HepG2 (cell line): ENCODE data around the gene OR2S2. TPM values are rescaled to one million over a fixed set of nuclear protein-coding genes. Genes with fewer than 3 reads are reported as not detected.

ENCODE experiments used
- ASH2L ChIP-seq: fragments of 300-600, 200-600 bp; sonication (generic); IDR thresholded peaks from 2 replicates; pipeline ENCODE4 v1.7.0; 2017; ENCODE audit warnings: low read depth, mild to moderate bottlenecking, moderate library complexity, mixed read lengths, low read length; ENCODE audit not compliant: insufficient read length
- KMT2A ChIP-seq: sonication (generic); formaldehyde crosslinking; IDR thresholded peaks from 2 replicates; pipeline ENCODE4 v1.4.0; 2020; ENCODE audit warnings: missing genetic modification reagents
- MEIS1 ChIP-seq: sonication (generic); formaldehyde crosslinking; IDR thresholded peaks from 2 replicates; pipeline ENCODE4 v1.9.0; 2021; ENCODE audit warnings: mild to moderate bottlenecking, missing genetic modification reagents, moderate library complexity, borderline replicate concordance
- ZNF329 ChIP-seq: sonication (generic); formaldehyde crosslinking; IDR thresholded peaks from 2 replicates; pipeline ENCODE4 v1.9.0; 2021; ENCODE audit warnings: low read depth, mild to moderate bottlenecking, missing genetic modification reagents
- polyA plus RNA-seq, 8 experiments: library from polyadenylated mRNA; depleted of rRNA in 3 of 8; stranded (reverse) in 7 of 8; unstranded in 1 of 8; fragments of >200 nt; fragmentation: Illumina TruSeq in 4 of 8; extraction: Trizol in 4 of 8; gene quantifications; 2 replicates each; pipeline versions ENCODE4 v1.2.1 to v1.2.3, GENCODE V29; 2011 to 2016; ENCODE audit warnings: low read depth in 4 of 8, missing spikeins in 1 of 8, mixed read lengths in 1 of 8; ENCODE audit not compliant: insufficient read depth in 1 of 8
- total RNA-seq, 5 experiments: library from RNA; depleted of rRNA; stranded (reverse); fragments of >200 nt; fragmentation: Illumina TruSeq; extraction: Trizol; gene quantifications; 2 replicates each; pipeline ENCODE4 v1.2.3, GENCODE V29; 2016; ENCODE audit warnings: low read depth in 1 of 5
- TF ChIP-seq, protein P1 (sequence below): IDR thresholded peaks from 2 replicates; pipeline ENCODE4 v1.6.1; 2016; ENCODE audit warnings: missing compliant biosample characterization, missing genetic modification reagents, borderline replicate concordance
- TF ChIP-seq, protein P2 (sequence below): sonication (generic); formaldehyde crosslinking; IDR thresholded peaks from 2 replicates; pipeline ENCODE4 v1.4.0; 2020; ENCODE audit warnings: missing genetic modification reagents
- TF ChIP-seq, protein P3 (sequence below): sonication (generic); formaldehyde crosslinking; IDR thresholded peaks from 2 replicates; pipeline ENCODE4 v1.4.0; 2020; ENCODE audit warnings: mild to moderate bottlenecking, missing genetic modification reagents
- TF ChIP-seq, protein P4 (sequence below): sonication (generic); formaldehyde crosslinking; IDR thresholded peaks from 2 replicates; pipeline ENCODE4 v1.4.0; 2020; ENCODE audit warnings: mild to moderate bottlenecking, missing genetic modification reagents

The OR2S2 gene
- total and polyA plus RNA-seq, 2 of the 13 experiments (the other 11 are each of a cell fraction or from before 2014, with no cell fraction given) = not detected

DNA sequence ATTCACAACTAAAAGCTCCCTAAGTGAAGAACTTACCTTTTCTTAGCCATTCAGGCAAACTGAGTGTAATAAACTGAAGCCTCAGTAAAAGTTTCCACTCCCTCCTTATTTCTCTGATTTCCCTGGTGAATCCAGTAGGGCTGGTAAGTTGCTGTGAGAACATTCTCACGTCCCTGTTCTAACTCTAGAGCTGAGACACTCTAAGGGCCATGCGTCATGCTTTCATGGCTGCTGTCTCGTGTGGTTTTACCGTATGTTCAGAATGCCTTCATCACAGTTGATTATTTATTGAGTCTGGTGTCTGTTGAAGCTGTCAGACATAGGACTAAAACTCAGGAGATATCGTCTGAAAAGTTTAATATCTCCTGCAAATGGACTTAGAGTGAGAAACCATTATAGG, 1.3 kb downstream of the OR2S2 start (continued):
- TF ChIP-seq, protein P1, sequence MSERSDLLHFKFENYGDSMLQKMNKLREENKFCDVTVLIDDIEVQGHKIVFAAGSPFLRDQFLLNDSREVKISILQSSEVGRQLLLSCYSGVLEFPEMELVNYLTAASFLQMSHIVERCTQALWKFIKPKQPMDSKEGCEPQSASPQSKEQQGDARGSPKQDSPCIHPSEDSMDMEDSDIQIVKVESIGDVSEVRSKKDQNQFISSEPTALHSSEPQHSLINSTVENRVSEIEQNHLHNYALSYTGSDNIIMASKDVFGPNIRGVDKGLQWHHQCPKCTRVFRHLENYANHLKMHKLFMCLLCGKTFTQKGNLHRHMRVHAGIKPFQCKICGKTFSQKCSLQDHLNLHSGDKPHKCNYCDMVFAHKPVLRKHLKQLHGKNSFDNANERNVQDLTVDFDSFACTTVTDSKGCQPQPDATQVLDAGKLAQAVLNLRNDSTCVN = no peak
- TF ChIP-seq, protein P2, sequence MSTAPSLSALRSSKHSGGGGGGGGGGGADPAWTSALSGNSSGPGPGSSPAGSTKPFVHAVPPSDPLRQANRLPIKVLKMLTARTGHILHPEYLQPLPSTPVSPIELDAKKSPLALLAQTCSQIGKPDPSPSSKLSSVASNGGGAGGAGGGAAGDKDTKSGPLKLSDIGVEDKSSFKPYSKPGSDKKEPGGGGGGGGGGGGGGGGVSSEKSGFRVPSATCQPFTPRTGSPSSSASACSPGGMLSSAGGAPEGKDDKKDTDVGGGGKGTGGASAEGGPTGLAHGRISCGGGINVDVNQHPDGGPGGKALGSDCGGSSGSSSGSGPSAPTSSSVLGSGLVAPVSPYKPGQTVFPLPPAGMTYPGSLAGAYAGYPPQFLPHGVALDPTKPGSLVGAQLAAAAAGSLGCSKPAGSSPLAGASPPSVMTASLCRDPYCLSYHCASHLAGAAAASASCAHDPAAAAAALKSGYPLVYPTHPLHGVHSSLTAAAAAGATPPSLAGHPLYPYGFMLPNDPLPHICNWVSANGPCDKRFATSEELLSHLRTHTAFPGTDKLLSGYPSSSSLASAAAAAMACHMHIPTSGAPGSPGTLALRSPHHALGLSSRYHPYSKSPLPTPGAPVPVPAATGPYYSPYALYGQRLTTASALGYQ (CRISPR knock-in tag) = no peak
- TF ChIP-seq, protein P3, sequence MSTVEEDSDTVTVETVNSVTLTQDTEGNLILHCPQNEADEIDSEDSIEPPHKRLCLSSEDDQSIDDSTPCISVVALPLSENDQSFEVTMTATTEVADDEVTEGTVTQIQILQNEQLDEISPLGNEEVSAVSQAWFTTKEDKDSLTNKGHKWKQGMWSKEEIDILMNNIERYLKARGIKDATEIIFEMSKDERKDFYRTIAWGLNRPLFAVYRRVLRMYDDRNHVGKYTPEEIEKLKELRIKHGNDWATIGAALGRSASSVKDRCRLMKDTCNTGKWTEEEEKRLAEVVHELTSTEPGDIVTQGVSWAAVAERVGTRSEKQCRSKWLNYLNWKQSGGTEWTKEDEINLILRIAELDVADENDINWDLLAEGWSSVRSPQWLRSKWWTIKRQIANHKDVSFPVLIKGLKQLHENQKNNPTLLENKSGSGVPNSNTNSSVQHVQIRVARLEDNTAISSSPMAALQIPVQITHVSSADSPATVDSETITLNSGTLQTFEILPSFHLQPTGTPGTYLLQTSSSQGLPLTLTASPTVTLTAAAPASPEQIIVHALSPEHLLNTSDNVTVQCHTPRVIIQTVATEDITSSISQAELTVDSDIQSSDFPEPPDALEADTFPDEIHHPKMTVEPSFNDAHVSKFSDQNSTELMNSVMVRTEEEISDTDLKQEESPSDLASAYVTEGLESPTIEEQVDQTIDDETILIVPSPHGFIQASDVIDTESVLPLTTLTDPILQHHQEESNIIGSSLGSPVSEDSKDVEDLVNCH (CRISPR knock-in tag) = no peak
- no peak for TF ChIP-seq ASH2L
- no peak for TF ChIP-seq MEIS1 (CRISPR knock-in tag)
- no peak for TF ChIP-seq ZNF329
- TF ChIP-seq KMT2A = no peak
- TF ChIP-seq, protein P4, sequence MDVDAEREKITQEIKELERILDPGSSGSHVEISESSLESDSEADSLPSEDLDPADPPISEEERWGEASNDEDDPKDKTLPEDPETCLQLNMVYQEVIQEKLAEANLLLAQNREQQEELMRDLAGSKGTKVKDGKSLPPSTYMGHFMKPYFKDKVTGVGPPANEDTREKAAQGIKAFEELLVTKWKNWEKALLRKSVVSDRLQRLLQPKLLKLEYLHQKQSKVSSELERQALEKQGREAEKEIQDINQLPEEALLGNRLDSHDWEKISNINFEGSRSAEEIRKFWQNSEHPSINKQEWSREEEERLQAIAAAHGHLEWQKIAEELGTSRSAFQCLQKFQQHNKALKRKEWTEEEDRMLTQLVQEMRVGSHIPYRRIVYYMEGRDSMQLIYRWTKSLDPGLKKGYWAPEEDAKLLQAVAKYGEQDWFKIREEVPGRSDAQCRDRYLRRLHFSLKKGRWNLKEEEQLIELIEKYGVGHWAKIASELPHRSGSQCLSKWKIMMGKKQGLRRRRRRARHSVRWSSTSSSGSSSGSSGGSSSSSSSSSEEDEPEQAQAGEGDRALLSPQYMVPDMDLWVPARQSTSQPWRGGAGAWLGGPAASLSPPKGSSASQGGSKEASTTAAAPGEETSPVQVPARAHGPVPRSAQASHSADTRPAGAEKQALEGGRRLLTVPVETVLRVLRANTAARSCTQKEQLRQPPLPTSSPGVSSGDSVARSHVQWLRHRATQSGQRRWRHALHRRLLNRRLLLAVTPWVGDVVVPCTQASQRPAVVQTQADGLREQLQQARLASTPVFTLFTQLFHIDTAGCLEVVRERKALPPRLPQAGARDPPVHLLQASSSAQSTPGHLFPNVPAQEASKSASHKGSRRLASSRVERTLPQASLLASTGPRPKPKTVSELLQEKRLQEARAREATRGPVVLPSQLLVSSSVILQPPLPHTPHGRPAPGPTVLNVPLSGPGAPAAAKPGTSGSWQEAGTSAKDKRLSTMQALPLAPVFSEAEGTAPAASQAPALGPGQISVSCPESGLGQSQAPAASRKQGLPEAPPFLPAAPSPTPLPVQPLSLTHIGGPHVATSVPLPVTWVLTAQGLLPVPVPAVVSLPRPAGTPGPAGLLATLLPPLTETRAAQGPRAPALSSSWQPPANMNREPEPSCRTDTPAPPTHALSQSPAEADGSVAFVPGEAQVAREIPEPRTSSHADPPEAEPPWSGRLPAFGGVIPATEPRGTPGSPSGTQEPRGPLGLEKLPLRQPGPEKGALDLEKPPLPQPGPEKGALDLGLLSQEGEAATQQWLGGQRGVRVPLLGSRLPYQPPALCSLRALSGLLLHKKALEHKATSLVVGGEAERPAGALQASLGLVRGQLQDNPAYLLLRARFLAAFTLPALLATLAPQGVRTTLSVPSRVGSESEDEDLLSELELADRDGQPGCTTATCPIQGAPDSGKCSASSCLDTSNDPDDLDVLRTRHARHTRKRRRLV = no peak
